Measurements from ENCODE around the gene PIAS4. TPM values are rescaled to one million over a fixed set of nuclear protein-coding genes. Genes with fewer than 3 reads are reported as not detected.

The PIAS4 gene
- total and polyA plus RNA-seq, 7 donors = 7.2 to 29.9 (median 18.6) TPM

GRCh38 chr19:4068047-4068966 is 60.8 kb downstream of the PIAS4 start:
- peaks cover 0 to 27% (median 18%) of the 10 kb centered on the region in 4 donors for H3K4me1 ChIP-seq
- peak overlapping the region; percentile 98 to 100 (median 99) for H3K27ac ChIP-seq
- no peak for DNase-seq
- intact Hi-C loops (cut with DNase I) = loop anchor here (5.0 kb wide), 1 partner anchor 81 kb away; the partner anchor contains the start of gene EEF2
- no peak for TF ChIP-seq EP300 (IDR thresholded peaks at IDR 0.05)
- TF ChIP-seq CTCF (IDR thresholded peaks at IDR 0.05) = no peak
- TF ChIP-seq POLR2A (IDR thresholded peaks at IDR 0.05) = no peak
- no peak for TF ChIP-seq POLR2AphosphoS5 (IDR thresholded peaks at IDR 0.05)
- 7 to 25% methylated on average over 31 of the region's 31 CpGs for WGBS, 2 donors
- H3K27me3 ChIP-seq = no peaks in the 10 kb centered on the region
- peak overlapping the region; percentile 81 to 100 (median 94) for H3K4me3 ChIP-seq
- H3K9me3 ChIP-seq = no peaks in the 10 kb centered on the region
- peaks cover 0 to 1% (median 0%) of the 10 kb centered on the region in 4 donors for H3K36me3 ChIP-seq

- no peak for DNase-seq
- 47 to 61% methylated on average over 12 of the region's 12 CpGs for WGBS, 2 donors
- TF ChIP-seq POLR2A (IDR thresholded peaks at IDR 0.05) (no peak), CTCF (IDR thresholded peaks at IDR 0.05) (no peak), EP300 (IDR thresholded peaks at IDR 0.05) (no peak), POLR2AphosphoS5 (IDR thresholded peaks at IDR 0.05) (no peak)
Observed at GRCh38 chr19:4069331-4069959, 61.9 kb downstream of the PIAS4 start.

GRCh38 chr19:4071610-4072009 is 64.1 kb downstream of the PIAS4 start:
- H3K27me3 ChIP-seq = no peaks in the 10 kb centered on the region
- no peak for DNase-seq
- no peak overlapping the region for H3K4me3 ChIP-seq
- TF ChIP-seq POLR2AphosphoS5 (IDR thresholded peaks at IDR 0.05) (no peak), CTCF (IDR thresholded peaks at IDR 0.05) (no peak), POLR2A (IDR thresholded peaks at IDR 0.05) (no peak), EP300 (IDR thresholded peaks at IDR 0.05) (no peak)
- no peaks in the 10 kb centered on the region for H3K36me3 ChIP-seq
- 96% methylated on average over 3 of the region's 3 CpGs for WGBS, 2 donors
- H3K4me1 ChIP-seq = peaks cover 0 to 11% (median 10%) of the 10 kb centered on the region in 4 donors
- intact Hi-C loops (cut with DNase I) = no loop called here
- no peaks in the 10 kb centered on the region for H3K9me3 ChIP-seq
- H3K27ac ChIP-seq = no peak overlapping the region

More at GRCh38 chr19:4069331-4069959, 61.9 kb downstream of the PIAS4 start:
- Histone ChIP-seq H3K9me3 (no peaks in the 10 kb centered on the region), H3K4me3 (no peak overlapping the region), H3K27me3 (no peaks in the 10 kb centered on the region), H3K36me3 (no peaks in the 10 kb centered on the region), H3K4me1 (peaks cover 0 to 15% (median 10%) of the 10 kb centered on the region in 4 donors), H3K27ac (no peak overlapping the region)
- intact Hi-C loops (cut with DNase I) = loop anchor here (5.0 kb wide), 1 partner anchor 82 kb away; the partner anchor contains the start of gene EEF2

GRCh38 chr19:4075373-4075772 is 67.8 kb downstream of the PIAS4 start:
- DNase-seq = no peak
- no peaks in the 10 kb centered on the region for H3K36me3 ChIP-seq
- WGBS, 2 donors = 65 to 69% methylated on average over 9 of the region's 9 CpGs
- intact Hi-C loops (cut with DNase I) = no loop called here
- no peaks in the 10 kb centered on the region for H3K27me3 ChIP-seq
- H3K27ac ChIP-seq = no peak overlapping the region
- peaks cover 0 to 19% (median 12%) of the 10 kb centered on the region in 4 donors for H3K4me1 ChIP-seq
- H3K9me3 ChIP-seq = no peaks in the 10 kb centered on the region
- TF ChIP-seq CTCF (IDR thresholded peaks at IDR 0.05) (no peak), POLR2A (IDR thresholded peaks at IDR 0.05) (no peak), EP300 (IDR thresholded peaks at IDR 0.05) (no peak), POLR2AphosphoS5 (IDR thresholded peaks at IDR 0.05) (no peak)
- no peak overlapping the region for H3K4me3 ChIP-seq
